GM10248 (cell line): Measurements from ENCODE around the gene MITF.

Source experiments
- CTCF ChIA-PET: fragments of 300-600 bp; sonication (Branson Sonifier 250); formaldehyde crosslinking; extraction: SDS; loops from one replicate; lab custom pipeline; 2021; ENCODE audit warnings: antibody characterized with exemption; lab: Yijun Ruan, JAX
- POLR2A ChIA-PET: fragments of 350-650 bp; sonication (Branson Sonifier 250); formaldehyde crosslinking; extraction: SDS; loops from one replicate; lab custom pipeline; 2020; ENCODE audit warnings: antibody characterized with exemption; lab: Yijun Ruan, JAX
- DNase-seq: peaks from one replicate; pipeline ENCODE4 v3.0.0; 2012; ENCODE audit errors: extremely low spot score
- CTCF ChIP-seq: IDR thresholded peaks from 2 replicates; pipeline ENCODE4 v1.5.1; 2012; ENCODE audit warnings: mild to moderate bottlenecking, low read depth; ENCODE audit errors: extremely low read depth, missing control alignments, control extremely low read depth

The MITF gene

GRCh38 chr3:69806735-69807438, 67.6 kb downstream of the MITF start:
- POLR2A ChIA-PET, result interaction anchor here (0.7 kb wide), 1 partner anchor 794 kb away, joined by 3 read pairs; no protein-coding TSS in a partner anchor
- CTCF ChIA-PET, result interaction anchor here (1.9 to 2.3 kb wide), 2 partner anchors 13 to 29 kb away, joined by 5 to 8 read pairs; no protein-coding TSS in a partner anchor
- TF ChIP-seq CTCF, result no peak
- DNase-seq, result no peak

GRCh38 chr3:69807674-69808073, 68.4 kb downstream of the MITF start:
- TF ChIP-seq CTCF, result no peak
- POLR2A ChIA-PET, result no interaction called here
- CTCF ChIA-PET, result interaction anchor here (1.9 to 2.3 kb wide), 2 partner anchors 14 to 28 kb away, joined by 5 to 8 read pairs; no protein-coding TSS in a partner anchor
- DNase-seq, result no peak

GRCh38 chr3:69809076-69809835, 70.0 kb downstream of the MITF start:
- DNase-seq, result no peak
- POLR2A ChIA-PET, result no interaction called here
- CTCF ChIA-PET, result no interaction called here
- TF ChIP-seq CTCF, result no peak

- POLR2A ChIA-PET, result no interaction called here
- no peak for TF ChIP-seq CTCF
- no peak for DNase-seq
- CTCF ChIA-PET, result interaction anchor here (1.6 kb wide), 1 partner anchor 16 kb away, joined by 3 read pairs; no protein-coding TSS in a partner anchor
Measured at GRCh38 chr3:69811452-69812401, 72.5 kb downstream of the MITF start.

- DNase-seq, result no peak
- POLR2A ChIA-PET, result no interaction called here
- no peak for TF ChIP-seq CTCF
- CTCF ChIA-PET, result no interaction called here
Measured at GRCh38 chr3:69815970-69816369, 76.7 kb downstream of the MITF start.

- no peak for TF ChIP-seq CTCF
- DNase-seq, result no peak
- POLR2A ChIA-PET, result no interaction called here
- CTCF ChIA-PET, result no interaction called here
Measured at GRCh38 chr3:69817988-69818387, 78.7 kb downstream of the MITF start.
